Fibroblast of the aortic adventitia (primary cell): ENCODE results near the gene ARSA. TPM values are rescaled to one million over a fixed set of nuclear protein-coding genes. Genes with fewer than 3 reads are reported as not detected.

Experiments used
- DNase-seq: peaks from one replicate; pipeline ENCODE4 v3.0.0-alpha.2; 2010; ENCODE audit warnings: low read depth
- H3K4me3 ChIP-seq: 2 replicates; pipeline ENCODE4 v1.5.1; 2011; ENCODE audit warnings: low read depth, mild to moderate bottlenecking, control low read depth, low read length, moderate library complexity
- small RNA-seq: library from RNA; depleted of rRNA; stranded (forward); fragments of <200 nt; gene quantifications from one replicate; pipeline ENCODE3, GENCODE V24; 2012
- total RNA-seq: library from RNA; depleted of rRNA; stranded (reverse); fragments of >200 nt; gene quantifications from 2 replicates; pipeline ENCODE4 v1.2.3, GENCODE V29; 2012; ENCODE audit warnings: low replicate concordance
- TF ChIP-seq, protein P1 (sequence below): IDR thresholded peaks from 2 replicates; pipeline ENCODE4 v1.5.1; 2011; ENCODE audit warnings: mild to moderate bottlenecking, low read length, control low read depth, inconsistent platforms; ENCODE audit not compliant: insufficient read depth

Gene ARSA
- total RNA-seq, 1 donor, result 21.9 TPM

DNA sequence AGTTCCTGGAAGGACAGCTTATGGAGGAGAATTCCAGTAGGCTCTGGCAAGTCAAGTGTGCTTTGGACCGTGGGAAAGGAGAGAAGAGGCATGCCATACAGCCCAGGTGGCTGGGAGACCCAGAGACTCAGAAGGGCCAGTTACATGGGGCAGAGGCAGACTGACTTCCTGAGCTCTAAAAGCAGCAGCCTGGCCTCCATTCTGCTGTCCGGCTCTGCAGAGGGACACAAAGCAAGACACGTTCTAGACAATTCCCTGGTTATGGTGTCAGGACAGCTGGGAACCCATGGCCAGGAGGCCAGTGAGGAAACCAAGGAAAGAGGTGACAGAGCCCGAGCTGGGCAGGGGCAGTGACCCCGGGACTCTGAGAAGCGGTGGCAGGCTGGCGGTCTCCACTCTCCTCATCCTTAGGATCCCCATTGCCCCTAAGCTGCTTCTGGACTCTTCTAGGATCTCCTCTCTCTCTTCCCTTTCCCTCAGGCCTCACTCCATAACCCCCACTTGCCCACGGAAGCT lies 52.5 kb downstream of the ARSA start:
- DNase-seq, result no peak
- no peak overlapping the region for H3K4me3 ChIP-seq
- TF ChIP-seq, protein P1, sequence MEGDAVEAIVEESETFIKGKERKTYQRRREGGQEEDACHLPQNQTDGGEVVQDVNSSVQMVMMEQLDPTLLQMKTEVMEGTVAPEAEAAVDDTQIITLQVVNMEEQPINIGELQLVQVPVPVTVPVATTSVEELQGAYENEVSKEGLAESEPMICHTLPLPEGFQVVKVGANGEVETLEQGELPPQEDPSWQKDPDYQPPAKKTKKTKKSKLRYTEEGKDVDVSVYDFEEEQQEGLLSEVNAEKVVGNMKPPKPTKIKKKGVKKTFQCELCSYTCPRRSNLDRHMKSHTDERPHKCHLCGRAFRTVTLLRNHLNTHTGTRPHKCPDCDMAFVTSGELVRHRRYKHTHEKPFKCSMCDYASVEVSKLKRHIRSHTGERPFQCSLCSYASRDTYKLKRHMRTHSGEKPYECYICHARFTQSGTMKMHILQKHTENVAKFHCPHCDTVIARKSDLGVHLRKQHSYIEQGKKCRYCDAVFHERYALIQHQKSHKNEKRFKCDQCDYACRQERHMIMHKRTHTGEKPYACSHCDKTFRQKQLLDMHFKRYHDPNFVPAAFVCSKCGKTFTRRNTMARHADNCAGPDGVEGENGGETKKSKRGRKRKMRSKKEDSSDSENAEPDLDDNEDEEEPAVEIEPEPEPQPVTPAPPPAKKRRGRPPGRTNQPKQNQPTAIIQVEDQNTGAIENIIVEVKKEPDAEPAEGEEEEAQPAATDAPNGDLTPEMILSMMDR, result no peak

Small RNA genes lying within 50 kb of the gene (small RNA-seq; reads per million reads assigned to genes)
- gene RF00019, result not detected

Other genes with a start within 250 kb of the ARSA start
- 70.9 and 76.1 TPM in 2 replicates for gene SBF1, start 153.1 kb downstream of the ARSA start, total RNA-seq
- 2.5 and 8.0 TPM in 2 replicates for gene ADM2, start 146.6 kb downstream of the ARSA start, total RNA-seq
- not detected in 2 replicates for gene MIOX, start 141.3 kb downstream of the ARSA start, total RNA-seq
- gene LMF2, start 120.5 kb downstream of the ARSA start, total RNA-seq, result 21.4 and 50.6 TPM in 2 replicates
- 30.9 and 49.1 TPM in 2 replicates for gene NCAPH2, start 119.9 kb downstream of the ARSA start, total RNA-seq
- 0.49 and 3.4 TPM in 2 replicates for gene SCO2, start 102.6 kb downstream of the ARSA start, total RNA-seq
- gene TYMP, start 98.1 kb downstream of the ARSA start, total RNA-seq, result 22.7 and 23.7 TPM in 2 replicates
- 1.1 and 2.4 TPM in 2 replicates for gene KLHDC7B, start 82.3 kb downstream of the ARSA start, total RNA-seq
- gene SYCE3, start 65.2 kb downstream of the ARSA start, total RNA-seq, result not detected in 2 replicates
- 1.1 TPM in 1 of 2 replicates, not detected in the other for gene CPT1B, start 49.7 kb downstream of the ARSA start, total RNA-seq
- 20.2 and 27.5 TPM in 2 replicates for gene CHKB, start 45.3 kb downstream of the ARSA start, total RNA-seq
- gene MAPK8IP2, start 27.4 kb downstream of the ARSA start, total RNA-seq, result 0.27 and 1.1 TPM in 2 replicates
- 0.90 and 0.98 TPM in 2 replicates for gene SHANK3, start 44.7 kb upstream of the ARSA start, total RNA-seq
- gene ACR, start 110.1 kb upstream of the ARSA start, total RNA-seq, result not detected in 2 replicates
- gene RABL2B, start 155.5 kb upstream of the ARSA start, total RNA-seq, result 7.7 and 18.0 TPM in 2 replicates